ENCODE measurements around the gene STARD13. TPM values are rescaled to one million over a fixed set of nuclear protein-coding genes. Genes with fewer than 3 reads are reported as not detected.

The STARD13 gene
- total RNA-seq, 1 experiment from 2014 or later, result 7.8 TPM

DNA sequence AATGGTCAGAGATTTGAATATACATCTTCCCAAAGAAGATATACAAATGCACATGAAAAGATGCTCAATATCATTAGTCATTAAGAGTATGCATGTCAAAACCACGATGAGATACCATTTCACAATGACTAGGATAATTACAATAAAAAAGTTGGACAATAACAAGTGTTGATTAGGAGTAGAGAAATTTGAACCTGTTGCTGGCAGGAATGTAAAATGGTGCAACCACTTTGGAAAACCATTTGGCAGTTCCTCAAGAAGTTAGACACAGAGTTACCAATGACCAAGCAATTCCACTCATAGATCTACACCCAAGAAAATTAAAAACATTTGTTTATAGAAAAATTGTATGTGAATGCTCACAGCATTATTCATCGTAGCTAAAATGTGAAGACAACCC, 33.2 kb upstream of the STARD13 start:
- H3K4me3 ChIP-seq, result no peak overlapping the region
- no peak for DNase-seq (ENCODE audit: low read depth in 1 of 2, low spot score in 2 of 2)
- H3K27ac ChIP-seq, result no peak overlapping the region
- H3K4me1 ChIP-seq (replicated peaks), result peaks cover 6% of the 10 kb centered on the region; the same call in 1 of the 2 replicates
- H3K27me3 ChIP-seq (replicated peaks), result no peaks in the 10 kb centered on the region
- peaks cover 2% of the 10 kb centered on the region for H3K9me3 ChIP-seq (replicated peaks)
- no peaks in the 10 kb centered on the region for H3K36me3 ChIP-seq

DNA sequence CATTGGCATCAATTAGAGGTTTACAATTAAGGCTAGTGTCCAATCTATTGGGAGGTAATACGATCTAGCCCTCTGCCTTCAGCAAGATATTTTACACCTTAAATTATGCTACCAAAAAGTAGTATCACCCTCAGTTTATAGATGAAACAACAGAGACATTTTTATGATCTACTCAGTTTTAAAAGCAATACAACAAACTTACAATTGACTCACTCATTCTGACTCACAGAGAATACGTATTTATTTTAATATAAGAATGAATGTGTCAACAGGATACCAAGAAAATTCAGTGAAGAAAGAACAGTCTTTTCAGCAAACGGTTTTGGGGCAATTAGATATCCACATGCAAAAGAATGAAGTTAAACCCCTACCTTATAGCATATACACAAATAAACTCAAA, 32.5 kb upstream of the STARD13 start:
- H3K27ac ChIP-seq, result no peak overlapping the region
- no peaks in the 10 kb centered on the region for H3K36me3 ChIP-seq
- no peaks in the 10 kb centered on the region for H3K27me3 ChIP-seq (replicated peaks)
- H3K4me1 ChIP-seq (replicated peaks), result peaks cover 6% of the 10 kb centered on the region; the same call in 1 of the 2 replicates
- H3K9me3 ChIP-seq (replicated peaks), result peaks cover 2% of the 10 kb centered on the region
- no peak for DNase-seq (ENCODE audit: low read depth in 1 of 2, low spot score in 2 of 2)
- no peak overlapping the region for H3K4me3 ChIP-seq

DNA sequence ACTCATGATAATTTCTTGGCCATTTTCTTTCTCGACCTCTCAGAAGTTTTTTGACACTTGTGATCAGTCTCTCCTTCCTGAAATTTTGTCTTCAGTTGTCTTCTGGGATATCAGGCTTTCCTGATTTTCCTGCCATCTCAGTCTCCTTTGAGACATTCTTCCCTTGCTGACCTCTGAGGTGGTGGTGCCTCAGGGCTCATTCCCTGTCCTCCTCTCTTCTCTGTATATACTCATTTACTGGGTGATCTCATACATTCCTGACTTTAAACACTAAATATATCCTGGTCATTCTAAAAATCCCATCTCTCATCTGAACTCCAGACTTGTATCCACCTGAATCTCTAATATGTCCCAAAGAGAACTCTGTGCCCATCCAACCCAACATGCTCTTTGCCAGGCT, 31.3 kb upstream of the STARD13 start:
- Histone ChIP-seq H3K4me1 (replicated peaks) (peaks cover 9% of the 10 kb centered on the region; the same call in 1 of the 2 replicates), H3K36me3 (no peaks in the 10 kb centered on the region), H3K9me3 (replicated peaks) (peaks cover 2% of the 10 kb centered on the region), H3K4me3 (no peak overlapping the region), H3K27me3 (replicated peaks) (no peaks in the 10 kb centered on the region), H3K27ac (no peak overlapping the region)
- no peak for DNase-seq (ENCODE audit: low read depth in 1 of 2, low spot score in 2 of 2)

DNA sequence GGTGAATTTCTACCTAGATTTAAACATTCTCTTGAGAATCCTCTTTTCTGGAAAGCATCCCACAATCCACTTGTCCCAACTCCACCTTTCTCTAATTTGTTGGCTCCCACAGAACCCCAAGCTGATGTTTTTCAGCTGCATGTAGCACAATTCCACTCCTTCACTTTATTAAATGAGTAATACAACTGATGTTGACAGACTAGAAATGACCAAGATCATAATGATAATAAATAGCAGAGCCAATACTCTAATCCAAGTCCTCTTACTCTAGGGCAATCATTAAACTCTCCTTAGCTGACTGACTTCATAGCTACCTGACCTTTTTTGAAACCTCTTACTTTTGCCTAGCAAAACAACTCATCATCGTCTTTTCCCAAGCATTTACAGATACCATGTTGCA, 27.9 kb upstream of the STARD13 start:
- H3K4me3 ChIP-seq, result no peak overlapping the region

DNA sequence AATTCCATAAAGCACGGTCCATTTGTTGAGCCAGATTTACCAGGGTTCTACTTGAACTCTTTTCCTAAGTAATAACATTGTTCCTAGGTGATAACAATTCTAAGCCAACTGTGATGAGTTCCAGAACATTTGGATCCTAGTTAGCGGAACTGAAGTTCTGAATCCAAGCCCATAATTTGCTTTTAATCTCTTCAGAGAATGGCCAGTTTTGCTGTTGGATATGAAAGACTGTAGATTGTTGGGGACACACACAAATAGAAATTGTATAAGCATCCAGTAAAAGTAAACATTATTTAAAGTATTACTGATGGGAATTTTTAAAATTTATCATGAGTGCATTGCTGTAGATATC, 27.3 kb upstream of the STARD13 start:
- no peaks in the 10 kb centered on the region for H3K27me3 ChIP-seq (replicated peaks)
- DNase-seq (ENCODE audit: low read depth in 1 of 2, low spot score in 2 of 2), result no peak
- no peaks in the 10 kb centered on the region for H3K36me3 ChIP-seq
- no peak overlapping the region for H3K4me3 ChIP-seq
- H3K9me3 ChIP-seq (replicated peaks), result no peaks in the 10 kb centered on the region
- 0 out of 2 replicates have a peak, but pooled peaks cover 9% of the 10 kb centered on the region for H3K4me1 ChIP-seq (replicated peaks)
- no peak overlapping the region for H3K27ac ChIP-seq

More for the DNA sequence above, 27.9 kb upstream of the STARD13 start:
- 0 out of 2 replicates have a peak, but pooled peaks cover 9% of the 10 kb centered on the region for H3K4me1 ChIP-seq (replicated peaks)
- no peak overlapping the region for H3K27ac ChIP-seq
- no peak for DNase-seq (ENCODE audit: low read depth in 1 of 2, low spot score in 2 of 2)
- no peaks in the 10 kb centered on the region for H3K27me3 ChIP-seq (replicated peaks)
- no peaks in the 10 kb centered on the region; the same call in 1 of the 2 replicates for H3K9me3 ChIP-seq (replicated peaks)
- no peaks in the 10 kb centered on the region for H3K36me3 ChIP-seq

DNA sequence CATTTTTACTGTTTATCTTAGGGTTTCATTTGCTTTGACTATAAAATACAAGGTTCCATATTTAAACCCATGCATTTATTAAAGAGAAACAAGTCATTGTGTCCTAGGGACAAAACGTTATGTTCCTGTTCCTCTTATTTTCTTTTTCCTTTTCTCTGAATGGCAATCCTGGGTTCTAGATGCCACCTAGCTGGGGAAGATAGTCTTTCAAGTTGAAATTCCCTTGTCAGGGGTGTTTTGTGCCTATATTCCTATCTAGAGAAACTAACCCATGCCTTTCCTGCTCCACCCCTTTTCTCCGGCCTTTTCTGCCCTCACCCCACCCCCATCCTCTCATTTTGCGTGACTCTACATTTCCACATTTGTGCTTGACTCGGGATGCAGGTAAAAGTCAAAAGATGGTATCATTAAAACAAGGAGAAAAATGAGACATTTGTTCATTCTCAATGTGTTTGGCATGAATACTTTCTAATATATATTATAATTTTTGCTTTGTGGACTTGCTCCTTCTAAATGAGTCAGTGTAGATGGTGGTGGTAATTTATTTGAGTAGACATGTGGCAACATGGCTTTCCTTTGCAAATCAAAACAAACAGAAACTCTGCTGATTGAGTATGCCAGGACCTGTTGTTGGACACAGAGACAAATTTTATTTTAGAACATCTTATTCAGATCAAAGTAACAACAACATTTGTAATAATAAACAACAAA, 26.8 kb upstream of the STARD13 start:
- H3K4me1 ChIP-seq (replicated peaks), result 0 out of 2 replicates have a peak, but pooled peaks cover 9% of the 10 kb centered on the region
- no peaks in the 10 kb centered on the region for H3K36me3 ChIP-seq
- DNase-seq (ENCODE audit: low read depth in 1 of 2, low spot score in 2 of 2), result peak in 1 of 2 experiments; percentile 15
- no peak overlapping the region for H3K27ac ChIP-seq
- H3K4me3 ChIP-seq, result no peak overlapping the region
- no peaks in the 10 kb centered on the region for H3K9me3 ChIP-seq (replicated peaks)
- no peaks in the 10 kb centered on the region for H3K27me3 ChIP-seq (replicated peaks)

DNA sequence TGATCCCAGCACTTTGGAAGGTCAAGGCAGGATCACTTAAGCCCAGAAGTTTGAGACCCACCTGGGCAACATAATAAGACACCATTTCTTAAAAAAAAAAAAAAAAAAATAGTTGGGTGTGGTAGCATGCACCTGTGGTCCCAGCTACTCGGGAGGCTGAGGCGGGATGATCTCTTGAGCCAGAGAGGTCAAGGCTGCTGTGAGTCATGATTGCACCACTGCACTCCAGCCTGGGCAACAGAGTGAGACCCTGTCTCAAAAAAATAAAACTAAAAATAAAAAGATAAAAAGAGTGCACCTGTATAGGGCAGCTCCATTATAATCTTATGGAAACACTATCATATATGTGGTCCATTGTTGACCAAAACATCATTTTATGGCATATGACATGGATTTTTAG, 25.5 kb upstream of the STARD13 start:
- Histone ChIP-seq H3K27ac (no peak overlapping the region), H3K4me1 (replicated peaks) (0 out of 2 replicates have a peak, but pooled peaks cover 9% of the 10 kb centered on the region), H3K4me3 (no peak overlapping the region), H3K36me3 (no peaks in the 10 kb centered on the region), H3K9me3 (replicated peaks) (no peaks in the 10 kb centered on the region), H3K27me3 (replicated peaks) (no peaks in the 10 kb centered on the region)
- DNase-seq (ENCODE audit: low read depth in 1 of 2, low spot score in 2 of 2), result no peak

DNA sequence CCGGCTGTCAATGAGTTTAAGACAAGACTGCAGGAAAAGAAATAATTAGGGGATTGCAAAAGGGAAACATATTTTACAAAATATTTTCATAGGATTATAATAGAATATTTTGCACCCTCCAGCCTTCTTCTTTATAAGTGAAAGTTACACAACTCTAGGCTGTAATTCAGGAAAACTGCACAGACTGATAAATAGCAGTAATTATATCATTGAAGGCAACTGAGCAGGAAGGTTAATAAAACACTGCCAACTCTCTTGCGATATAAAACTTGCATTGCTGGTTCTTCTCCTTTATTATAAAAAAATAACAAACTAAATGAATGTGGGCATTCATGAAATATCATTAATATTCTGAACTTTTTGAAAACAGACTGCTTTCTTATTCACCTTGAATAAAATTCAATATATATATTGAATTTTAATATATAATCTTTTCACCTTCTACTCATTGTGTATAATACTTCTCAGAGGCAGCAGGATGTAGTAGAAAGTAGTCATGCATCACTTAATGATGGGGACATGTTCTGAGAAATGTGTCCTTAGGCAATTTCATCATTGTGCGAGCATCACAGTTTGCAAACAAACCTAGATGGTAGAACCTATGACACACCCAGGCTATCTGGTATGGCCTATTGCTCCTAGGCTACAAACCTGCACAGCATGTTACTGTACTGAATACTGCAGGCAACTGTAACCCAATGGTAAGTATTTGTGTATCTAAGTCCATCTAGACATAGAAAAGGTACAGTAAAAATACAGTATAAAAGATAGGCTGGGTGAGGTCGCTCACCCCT, 24.9 kb upstream of the STARD13 start:
- Histone ChIP-seq H3K27ac (no peak overlapping the region), H3K36me3 (no peaks in the 10 kb centered on the region), H3K4me1 (replicated peaks) (0 out of 2 replicates have a peak, but pooled peaks cover 9% of the 10 kb centered on the region), H3K27me3 (replicated peaks) (no peaks in the 10 kb centered on the region), H3K4me3 (no peak overlapping the region), H3K9me3 (replicated peaks) (no peaks in the 10 kb centered on the region)
- DNase-seq (ENCODE audit: low read depth in 1 of 2, low spot score in 2 of 2), result no peak

DNA sequence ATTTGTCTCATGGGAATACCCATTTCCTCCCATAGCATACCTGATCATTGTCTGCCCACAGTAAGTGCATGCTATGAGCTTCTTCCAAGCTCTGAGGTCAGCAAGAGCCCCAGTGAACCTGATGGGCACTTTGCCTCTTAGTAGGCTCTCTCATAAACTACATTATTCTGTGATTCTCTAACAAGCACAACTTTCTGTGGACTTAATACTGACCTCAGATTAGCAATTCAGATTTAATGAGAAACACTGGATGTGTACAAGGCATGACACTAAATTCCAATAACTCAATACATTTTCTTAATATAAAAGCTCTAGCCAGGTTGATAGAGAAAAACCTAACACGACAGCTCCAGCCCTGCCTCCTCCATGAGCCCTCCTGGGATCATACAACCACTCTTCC, 23.3 kb upstream of the STARD13 start:
- no peak for DNase-seq (ENCODE audit: low read depth in 1 of 2, low spot score in 2 of 2)
- no peaks in the 10 kb centered on the region for H3K36me3 ChIP-seq
- H3K9me3 ChIP-seq (replicated peaks), result no peaks in the 10 kb centered on the region
- no peak overlapping the region for H3K4me3 ChIP-seq
- no peaks in the 10 kb centered on the region for H3K27me3 ChIP-seq (replicated peaks)
- H3K27ac ChIP-seq, result no peak overlapping the region
- H3K4me1 ChIP-seq (replicated peaks), result 0 out of 2 replicates have a peak, but pooled peaks cover 9% of the 10 kb centered on the region

DNA sequence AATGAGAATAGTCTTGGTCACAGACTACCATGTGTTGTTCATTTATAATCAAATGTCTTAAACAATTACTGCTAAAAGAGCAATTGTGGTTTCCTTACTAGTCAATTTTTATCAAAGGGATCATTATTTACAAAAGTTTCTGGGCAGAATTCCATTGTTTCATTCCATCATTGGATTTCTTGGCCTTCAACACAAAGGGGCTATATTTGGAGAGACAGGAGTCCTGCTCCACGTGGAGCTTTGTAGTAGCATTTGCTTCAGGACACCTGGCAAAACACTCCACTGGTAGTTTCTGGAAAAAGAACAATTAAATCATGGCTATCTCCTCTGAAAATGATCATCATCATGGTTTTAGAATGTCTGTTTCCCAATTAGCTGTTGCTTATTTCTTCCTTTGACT, 22.3 kb upstream of the STARD13 start:
- no peak overlapping the region for H3K4me3 ChIP-seq
- DNase-seq (ENCODE audit: low read depth in 1 of 2, low spot score in 2 of 2), result no peak
- no peaks in the 10 kb centered on the region for H3K36me3 ChIP-seq
- no peaks in the 10 kb centered on the region for H3K9me3 ChIP-seq (replicated peaks)
- 0 out of 2 replicates have a peak, but pooled peaks cover 9% of the 10 kb centered on the region for H3K4me1 ChIP-seq (replicated peaks)
- H3K27me3 ChIP-seq (replicated peaks), result no peaks in the 10 kb centered on the region
- no peak overlapping the region for H3K27ac ChIP-seq

DNA sequence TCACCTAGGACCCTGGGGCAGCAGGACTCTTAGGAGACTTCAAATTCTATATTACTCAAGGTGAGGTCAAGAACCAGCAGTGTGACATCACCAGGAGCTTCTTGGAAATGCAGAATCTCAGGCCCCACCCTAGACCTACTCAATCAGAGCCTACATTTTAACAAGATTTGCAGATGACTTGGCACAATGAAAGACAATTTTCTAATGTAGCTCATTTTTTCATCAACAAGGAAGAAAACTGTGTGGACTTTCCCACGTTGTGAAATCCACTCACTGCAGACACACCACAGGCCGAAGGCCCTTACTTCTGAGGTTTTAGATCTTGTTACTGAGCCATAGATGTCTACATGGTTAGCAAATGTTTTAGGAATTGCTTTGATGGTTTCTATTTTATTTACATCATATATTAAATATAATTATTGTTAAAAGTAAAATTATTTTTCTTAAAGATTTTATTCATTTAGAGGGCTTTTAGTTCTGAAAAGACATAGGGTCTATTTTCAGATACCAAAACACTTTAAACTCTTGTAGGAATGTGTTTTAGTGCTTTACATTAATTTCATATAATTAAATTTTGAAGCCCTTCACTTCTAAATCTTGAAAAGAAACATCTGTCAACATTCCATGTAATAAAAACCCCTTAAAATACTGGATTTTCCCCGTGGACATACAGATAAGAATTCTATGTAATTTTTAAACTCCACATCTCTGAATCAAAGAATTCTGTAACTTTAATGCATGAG, 18.5 kb upstream of the STARD13 start:
- no peak for DNase-seq (ENCODE audit: low read depth in 1 of 2, low spot score in 2 of 2)
- no peaks in the 10 kb centered on the region for H3K27me3 ChIP-seq (replicated peaks)
- H3K36me3 ChIP-seq, result no peaks in the 10 kb centered on the region

DNA sequence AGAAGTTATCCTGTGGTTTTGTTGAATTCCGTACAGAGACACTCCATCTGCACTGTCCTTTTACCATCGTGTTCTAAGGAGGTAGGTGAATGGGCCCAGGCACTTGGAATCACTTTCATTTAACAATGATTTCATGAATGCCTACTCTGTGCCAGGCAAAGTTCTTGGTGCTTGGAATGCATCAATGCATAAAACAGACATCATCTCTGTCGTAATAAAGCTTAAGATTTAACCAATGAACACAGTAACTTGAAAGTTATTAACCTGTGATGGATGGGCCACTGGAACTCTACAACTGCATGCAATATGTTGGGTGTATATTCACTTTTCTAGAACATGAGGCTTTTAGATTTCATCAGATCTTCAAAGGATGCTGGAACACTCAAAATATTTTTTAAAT, 14.1 kb upstream of the STARD13 start:
- DNase-seq (ENCODE audit: low read depth in 1 of 2, low spot score in 2 of 2), result no peak
- Histone ChIP-seq H3K36me3 (no peaks in the 10 kb centered on the region), H3K27me3 (replicated peaks) (no peaks in the 10 kb centered on the region), H3K4me3 (no peak overlapping the region), H3K4me1 (replicated peaks) (no peaks in the 10 kb centered on the region), H3K27ac (no peak overlapping the region), H3K9me3 (replicated peaks) (no peaks in the 10 kb centered on the region)

More for the DNA sequence above, 18.5 kb upstream of the STARD13 start:
- Histone ChIP-seq H3K9me3 (replicated peaks) (no peaks in the 10 kb centered on the region), H3K4me3 (no peak overlapping the region), H3K4me1 (replicated peaks) (no peaks in the 10 kb centered on the region), H3K27ac (no peak overlapping the region)

DNA sequence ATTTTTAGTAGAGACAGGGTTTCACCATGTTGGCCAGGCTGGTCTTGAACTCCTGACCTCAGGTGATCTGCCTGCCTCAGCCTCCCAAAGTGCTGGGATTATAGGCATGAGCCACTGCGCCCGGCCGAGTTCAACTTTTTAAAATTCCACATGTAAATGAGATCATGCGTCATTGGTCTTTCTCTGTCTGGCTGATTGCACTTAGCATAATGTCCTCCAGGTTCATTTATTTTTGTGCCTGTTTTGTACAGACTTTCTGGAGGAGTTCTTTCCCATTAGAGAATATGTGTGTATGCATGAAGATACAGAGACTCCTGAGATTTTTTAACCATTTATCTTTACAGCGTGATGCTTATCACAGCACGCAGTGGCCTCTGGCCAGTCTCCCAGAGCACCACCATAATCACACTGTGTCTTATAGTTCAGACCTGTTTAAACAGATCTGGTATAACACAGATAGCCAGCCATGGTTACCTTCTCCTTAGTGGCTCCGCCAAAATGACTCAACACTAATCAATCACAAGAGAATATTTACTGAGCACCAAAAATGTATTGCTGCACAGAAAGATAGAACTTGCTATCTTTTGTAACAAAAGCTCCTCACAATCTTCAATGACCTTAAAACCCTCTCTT, 11.4 kb upstream of the STARD13 start:
- DNase-seq (ENCODE audit: low read depth in 1 of 2, low spot score in 2 of 2), result no peak
- H3K27ac ChIP-seq, result no peak overlapping the region

More for the DNA sequence above, 11.4 kb upstream of the STARD13 start:
- Histone ChIP-seq H3K4me1 (replicated peaks) (no peaks in the 10 kb centered on the region), H3K27me3 (replicated peaks) (no peaks in the 10 kb centered on the region), H3K9me3 (replicated peaks) (no peaks in the 10 kb centered on the region), H3K4me3 (no peak overlapping the region), H3K36me3 (no peaks in the 10 kb centered on the region)

All from SJSA1 (cell line).